ENCODE results near the gene SMAD7. TPM values are rescaled to one million over a fixed set of nuclear protein-coding genes. Genes with fewer than 3 reads are reported as not detected.

Gene SMAD7
- total RNA-seq, 4 donors from 2014 or later = 9.1 to 13.4 (median 10.8) TPM

- in situ Hi-C loops (cut with MboI; ENCODE audit: low sequenced_read_pairs in 4 of 4) = loop anchor here in 1 of 4 donors (25.0 kb wide), 2 partner anchors 252 to 402 kb away; partner anchors contain the start of gene CTIF
- no peak for DNase-seq
- ATAC-seq = no peak
These were observed 11.3 kb downstream of the SMAD7 start for GRCh38 chr18:48939205-48940097.

GRCh38 chr18:48938827-48939204, 11.9 kb downstream of the SMAD7 start:
- H3K4me3 ChIP-seq = peak overlapping the region; percentile 23 to 42 (median 38)
- intact Hi-C loops (cut with DNase I; ENCODE audit: low total_unique reads) = loop anchor here (5.0 kb wide), 1 partner anchor 177 kb away; no protein-coding TSS in a partner anchor

More at GRCh38 chr18:48939205-48940097, 11.3 kb downstream of the SMAD7 start:
- TF ChIP-seq POLR2A (IDR thresholded peaks at IDR 0.05) = no peak
- no peak for TF ChIP-seq CTCF (IDR thresholded peaks at IDR 0.05 in 4 of 5, conservative IDR thresholded peaks at IDR 0.05 in 1 of 5)
- H3K36me3 ChIP-seq = no peaks in the 10 kb centered on the region
- H3K9me3 ChIP-seq = no peaks in the 10 kb centered on the region
- no peaks in the 10 kb centered on the region for H3K27me3 ChIP-seq
- peak overlapping the region; percentile 23 to 42 (median 38) for H3K4me3 ChIP-seq
- peak overlapping the region; percentile 70 to 93 (median 89) for H3K27ac ChIP-seq
- peaks cover 73 to 93% of the 10 kb centered on the region in 2 donors for H3K4me1 ChIP-seq
- intact Hi-C loops (cut with DNase I; ENCODE audit: low total_unique reads) = loop anchor here (5.0 kb wide), 1 partner anchor 177 kb away; no protein-coding TSS in a partner anchor

GRCh38 chr18:48937869-48938750, 12.7 kb downstream of the SMAD7 start:
- Histone ChIP-seq H3K4me3 (peak overlapping the region in 1 of 4 donors; percentile 23), H3K36me3 (no peaks in the 10 kb centered on the region), H3K27me3 (no peaks in the 10 kb centered on the region), H3K4me1 (peaks cover 73 to 93% of the 10 kb centered on the region in 2 donors), H3K9me3 (no peaks in the 10 kb centered on the region), H3K27ac (peak overlapping the region; percentile 70 to 93 (median 89))
- no peak for TF ChIP-seq CTCF (IDR thresholded peaks at IDR 0.05 in 4 of 5, conservative IDR thresholded peaks at IDR 0.05 in 1 of 5)
- no peak for TF ChIP-seq POLR2A (IDR thresholded peaks at IDR 0.05)
- intact Hi-C loops (cut with DNase I; ENCODE audit: low total_unique reads) = loop anchor here (5.0 kb wide), 1 partner anchor 176 kb away; no protein-coding TSS in a partner anchor
- ATAC-seq (no peak), DNase-seq (no peak)
- in situ Hi-C loops (cut with MboI; ENCODE audit: low sequenced_read_pairs in 4 of 4) = loop anchor here in 1 of 4 donors (25.0 kb wide), 2 partner anchors 251 to 401 kb away; partner anchors contain the start of gene CTIF

More at GRCh38 chr18:48938827-48939204, 11.9 kb downstream of the SMAD7 start:
- no peaks in the 10 kb centered on the region for H3K36me3 ChIP-seq
- DNase-seq = no peak
- peak overlapping the region; percentile 70 to 93 (median 89) for H3K27ac ChIP-seq
- no peak for ATAC-seq
- H3K27me3 ChIP-seq = no peaks in the 10 kb centered on the region
- peaks cover 73 to 93% of the 10 kb centered on the region in 2 donors for H3K4me1 ChIP-seq
- TF ChIP-seq POLR2A (IDR thresholded peaks at IDR 0.05) = no peak
- no peak for TF ChIP-seq CTCF (IDR thresholded peaks at IDR 0.05 in 4 of 5, conservative IDR thresholded peaks at IDR 0.05 in 1 of 5)
- in situ Hi-C loops (cut with MboI; ENCODE audit: low sequenced_read_pairs in 4 of 4) = loop anchor here in 1 of 4 donors (25.0 kb wide), 2 partner anchors 252 to 402 kb away; partner anchors contain the start of gene CTIF
- no peaks in the 10 kb centered on the region for H3K9me3 ChIP-seq

GRCh38 chr18:48935433-48935774, 15.4 kb downstream of the SMAD7 start:
- Histone ChIP-seq H3K4me1 (peaks cover 90 to 95% of the 10 kb centered on the region in 2 donors), H3K36me3 (no peaks in the 10 kb centered on the region), H3K27me3 (no peaks in the 10 kb centered on the region), H3K27ac (peak overlapping the region; percentile 88 to 93 (median 89)), H3K4me3 (peak overlapping the region in 1 of 4 donors; percentile 39), H3K9me3 (no peaks in the 10 kb centered on the region)
- intact Hi-C loops (cut with DNase I; ENCODE audit: low total_unique reads) (loop anchor here (1.0 to 5.0 kb wide), 3 partner anchors 16 to 173 kb away; no protein-coding TSS in a partner anchor), in situ Hi-C loops (cut with MboI; ENCODE audit: low sequenced_read_pairs in 4 of 4) (loop anchor here in 1 of 4 donors (25.0 kb wide), 2 partner anchors 248 to 398 kb away; partner anchors contain the start of gene CTIF)
- TF ChIP-seq POLR2A (IDR thresholded peaks at IDR 0.05) (no peak), CTCF (IDR thresholded peaks at IDR 0.05 in 4 of 5, conservative IDR thresholded peaks at IDR 0.05 in 1 of 5) (no peak)
- DNase-seq (no peak), ATAC-seq (peak in 1 of 2 donors; percentile 1)

All from gastrocnemius medialis (tissue), 4 donors.